A673 (cell line): Measurements from ENCODE around the gene ANKRA2. TPM values are rescaled to one million over a fixed set of nuclear protein-coding genes. Genes with fewer than 3 reads are reported as not detected.

Experiments
- BruUV-seq: library from RNA; stranded (reverse); fragments of 400-500 nt; replicated peaks from 2 replicates; lab custom pipeline; 2021; lab: Mats Ljungman, UMichigan
- CTCF ChIA-PET: fragments of 300-600 bp; sonication (Branson Sonifier 250); formaldehyde crosslinking; loops from one replicate; lab custom pipeline; 2022; ENCODE audit warnings: antibody characterized with exemption; lab: Charles Lee
- POLR2A ChIA-PET: fragments of 300-600 bp; sonication (Branson Sonifier 250); formaldehyde crosslinking; loops from one replicate; lab custom pipeline; 2022; ENCODE audit warnings: antibody characterized with exemption; ENCODE audit not compliant: low non-redundant PET; lab: Charles Lee
- DNase-seq: peaks from one replicate; pipeline ENCODE4 v3.0.0-alpha.2; 2015; ENCODE audit warnings: low spot score
- H3K27ac ChIP-seq: fragments of 200-600 bp; sonication (generic); 2 replicates; pipeline ENCODE4 v1.5.1; 2016; ENCODE audit warnings: mixed run types, low read depth, mild to moderate bottlenecking, mixed read lengths, antibody characterized with exemption, low read length; ENCODE audit not compliant: poor library complexity, severe bottlenecking
- H3K27me3 ChIP-seq: fragments of 200-600 bp; sonication (generic); replicated peaks from 2 replicates; pipeline ENCODE4 v1.6.1; 2017; ENCODE audit warnings: mixed run types, low read depth, mild to moderate bottlenecking, mixed read lengths, antibody characterized with exemption, low read length; ENCODE audit not compliant: insufficient read depth, poor library complexity
- H3K36me3 ChIP-seq: fragments of 200-600 bp; sonication (generic); 2 replicates; pipeline ENCODE4 v1.6.1; 2016; ENCODE audit warnings: mixed run types, mild to moderate bottlenecking, mixed read lengths, antibody characterized with exemption, low read length; ENCODE audit not compliant: insufficient read depth, poor library complexity, severe bottlenecking
- H3K4me1 ChIP-seq: fragments of 200-600 bp; sonication (generic); 2 replicates; pipeline ENCODE4 v1.6.1; 2017; ENCODE audit warnings: mixed run types, mild to moderate bottlenecking, mixed read lengths, antibody characterized with exemption, low read length; ENCODE audit not compliant: insufficient read depth, poor library complexity, severe bottlenecking
- H3K4me3 ChIP-seq: fragments of 200-600 bp; sonication (generic); 2 replicates; pipeline ENCODE4 v1.5.1; 2016; ENCODE audit warnings: low read depth, mixed run types, mild to moderate bottlenecking, mixed read lengths, low read length; ENCODE audit not compliant: poor library complexity, severe bottlenecking
- H3K9me3 ChIP-seq: fragments of 200-600 bp; sonication (generic); 2 replicates; pipeline ENCODE4 v1.6.1; 2016; ENCODE audit warnings: mixed run types, low read depth, mild to moderate bottlenecking, mixed read lengths, antibody characterized with exemption, low read length; ENCODE audit not compliant: poor library complexity, severe bottlenecking
- CTCF ChIP-seq: fragments of 300-800, 200-600 bp; sonication (generic); conservative IDR thresholded peaks from 2 replicates; pipeline ENCODE4 v1.5.1; 2017; ENCODE audit warnings: low read depth, mild to moderate bottlenecking, antibody characterized with exemption, low read length, moderate library complexity, mixed read lengths
- EZH2 ChIP-seq: fragments of 200-600 bp; sonication (generic); IDR thresholded peaks from 2 replicates; pipeline ENCODE4 v1.6.1; 2017; ENCODE audit warnings: borderline replicate concordance, low read depth, mild to moderate bottlenecking, mixed read lengths, antibody characterized with exemption, low read length; ENCODE audit not compliant: poor library complexity, severe bottlenecking
- intact Hi-C: fragments of 100-400 bp; cut with micrococcal nuclease; formaldehyde crosslinking; loops from one replicate; pipeline ENCODE4 v1.10.0; 2022; ENCODE audit not compliant: unreplicated experiment
- total RNA-seq: library from RNA; stranded (reverse); gene quantifications from 2 replicates; pipeline ENCODE4 v1.2.3, GENCODE V29; 2021

Gene ANKRA2
- total RNA-seq, 1 experiment from 2014 or later = 12.8 TPM

GRCh38 chr5:73592551-73592950 is 27.1 kb upstream of the ANKRA2 start:
- no peak for DNase-seq

GRCh38 chr5:73591698-73592501 is 26.5 kb upstream of the ANKRA2 start:
- DNase-seq = peak; percentile 39
- H3K27me3 ChIP-seq = no peaks in the 10 kb centered on the region
- H3K4me1 ChIP-seq = no peaks in the 10 kb centered on the region
- intact Hi-C loops = loop anchor here (1.0 to 2.0 kb wide), 4 partner anchors 200 to 1057 kb away; partner anchors contain the start of gene ENC1
- no peak overlapping the region for H3K4me3 ChIP-seq
- H3K27ac ChIP-seq = no peak overlapping the region
- no peaks in the 10 kb centered on the region for H3K36me3 ChIP-seq
- TF ChIP-seq CTCF = no peak
- no peak for TF ChIP-seq EZH2
- no TSS peak for BruUV-seq
- H3K9me3 ChIP-seq = no peaks in the 10 kb centered on the region
- POLR2A ChIA-PET = no interaction called here
- CTCF ChIA-PET = interaction anchor here (0.6 to 2.3 kb wide), 6 partner anchors 101 to 1057 kb away, joined by 3 to 25 read pairs (median 6); partner anchors contain the start of gene ENC1

More at GRCh38 chr5:73592551-73592950, 27.1 kb upstream of the ANKRA2 start:
- BruUV-seq = no TSS peak
- Histone ChIP-seq H3K4me1 (no peaks in the 10 kb centered on the region), H3K4me3 (no peak overlapping the region), H3K27ac (no peak overlapping the region), H3K36me3 (no peaks in the 10 kb centered on the region), H3K27me3 (no peaks in the 10 kb centered on the region), H3K9me3 (no peaks in the 10 kb centered on the region)
- CTCF ChIA-PET = interaction anchor here (2.3 kb wide), 1 partner anchor 200 kb away, joined by 25 read pairs; no protein-coding TSS in a partner anchor
- POLR2A ChIA-PET = no interaction called here
- intact Hi-C loops = no loop called here
- TF ChIP-seq CTCF (no peak), EZH2 (no peak)

- Histone ChIP-seq H3K36me3 (no peaks in the 10 kb centered on the region), H3K9me3 (no peaks in the 10 kb centered on the region), H3K4me3 (no peak overlapping the region), H3K27ac (no peak overlapping the region), H3K4me1 (no peaks in the 10 kb centered on the region), H3K27me3 (no peaks in the 10 kb centered on the region)
- CTCF ChIA-PET = interaction anchor here (0.6 to 2.3 kb wide), 8 partner anchors 14 to 1058 kb away, joined by 3 to 25 read pairs (median 6); partner anchors contain the start of gene ENC1
- no TSS peak for BruUV-seq
- intact Hi-C loops = loop anchor here (1.0 to 2.0 kb wide), 4 partner anchors 201 to 1058 kb away; partner anchors contain the start of gene ENC1
- POLR2A ChIA-PET = interaction anchor here (0.6 kb wide), 2 partner anchors 17 to 203 kb away, joined by 4 to 8 read pairs; no protein-coding TSS in a partner anchor
- TF ChIP-seq CTCF (peak; percentile 83), EZH2 (no peak)
- peak; percentile 84 for DNase-seq
These were observed 25.8 kb upstream of the ANKRA2 start for GRCh38 chr5:73591102-73591695.
